ENCODE measurements around the gene APP.

DNA sequence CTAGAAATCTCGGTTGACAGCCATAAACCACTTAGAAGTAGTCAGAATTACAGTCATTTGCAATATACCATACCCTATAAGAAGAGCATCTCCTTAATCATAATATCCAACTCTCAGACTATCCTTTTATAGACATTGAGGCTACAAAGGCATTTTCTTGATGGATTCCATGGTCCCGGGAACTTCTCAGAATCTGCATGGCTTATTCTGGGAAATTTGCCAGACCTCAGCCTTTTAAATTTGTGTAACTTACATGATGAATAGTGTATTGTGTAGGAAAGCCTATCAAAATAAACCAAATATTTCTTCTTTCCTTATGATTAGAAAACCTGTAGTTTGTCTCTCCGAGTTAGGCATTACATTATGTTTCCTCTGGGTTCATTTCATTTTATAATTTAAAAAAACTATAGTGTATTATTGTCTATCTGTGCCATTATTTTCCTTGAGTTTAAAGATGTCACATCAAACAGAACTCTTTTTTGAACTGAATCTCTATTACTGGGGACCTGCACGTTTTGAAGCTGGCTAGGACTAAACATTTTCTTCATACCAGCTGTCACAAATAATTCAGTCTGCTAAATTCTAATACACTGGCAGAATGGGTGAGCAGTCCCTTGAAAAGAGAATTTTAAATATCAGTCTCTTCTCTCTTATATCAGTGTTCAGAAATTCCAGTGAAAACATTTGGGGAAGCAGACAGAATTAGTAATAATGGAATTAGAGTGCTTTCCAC lies 332.9 kb downstream of the APP start:
- no peak for TF ChIP-seq ZBTB8A (tag by site-specific recombination; IDR thresholded peaks at IDR 0.05)
- no peak for TF ChIP-seq ZNF23 (tag by site-specific recombination; IDR thresholded peaks at IDR 0.05; ENCODE audit: borderline replicate concordance)
- no peak for TF ChIP-seq ZNF560 (tag by site-specific recombination; IDR thresholded peaks at IDR 0.05; ENCODE audit: borderline replicate concordance)
- no peak for TF ChIP-seq ZNF639 (tag by site-specific recombination; IDR thresholded peaks at IDR 0.05)
- TF ChIP-seq, protein P1, sequence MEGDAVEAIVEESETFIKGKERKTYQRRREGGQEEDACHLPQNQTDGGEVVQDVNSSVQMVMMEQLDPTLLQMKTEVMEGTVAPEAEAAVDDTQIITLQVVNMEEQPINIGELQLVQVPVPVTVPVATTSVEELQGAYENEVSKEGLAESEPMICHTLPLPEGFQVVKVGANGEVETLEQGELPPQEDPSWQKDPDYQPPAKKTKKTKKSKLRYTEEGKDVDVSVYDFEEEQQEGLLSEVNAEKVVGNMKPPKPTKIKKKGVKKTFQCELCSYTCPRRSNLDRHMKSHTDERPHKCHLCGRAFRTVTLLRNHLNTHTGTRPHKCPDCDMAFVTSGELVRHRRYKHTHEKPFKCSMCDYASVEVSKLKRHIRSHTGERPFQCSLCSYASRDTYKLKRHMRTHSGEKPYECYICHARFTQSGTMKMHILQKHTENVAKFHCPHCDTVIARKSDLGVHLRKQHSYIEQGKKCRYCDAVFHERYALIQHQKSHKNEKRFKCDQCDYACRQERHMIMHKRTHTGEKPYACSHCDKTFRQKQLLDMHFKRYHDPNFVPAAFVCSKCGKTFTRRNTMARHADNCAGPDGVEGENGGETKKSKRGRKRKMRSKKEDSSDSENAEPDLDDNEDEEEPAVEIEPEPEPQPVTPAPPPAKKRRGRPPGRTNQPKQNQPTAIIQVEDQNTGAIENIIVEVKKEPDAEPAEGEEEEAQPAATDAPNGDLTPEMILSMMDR (tag by site-specific recombination; IDR thresholded peaks at IDR 0.05): no peak
- TF ChIP-seq ZNF169 (tag by site-specific recombination; IDR thresholded peaks at IDR 0.05): no peak
- no peak for TF ChIP-seq ZNF830 (tag by site-specific recombination; IDR thresholded peaks at IDR 0.05; ENCODE audit: low read depth)

All from HEK293 (cell line).